HG02981 (cell line): Measurements from ENCODE around the gene SLC2A5.
"Not testable (repeated sequence)": the region's sequence is repeated elsewhere in the genome, so short reads cannot be mapped to it uniquely, and the experiment has no call there.

Source experiments
- ATAC-seq: cut with Tn5 transposase; IDR thresholded peaks from one replicate; pipeline ENCODE4 v1.9.1; 2021; ENCODE audit warnings: mild to moderate bottlenecking, moderate library complexity; ENCODE audit not compliant: unreplicated experiment

The SLC2A5 gene

GRCh38 chr1:9069326-9070100 lies at the start of gene SLC2A5:
SLC2A5 (minus strand) TSS chr1:9069635; CDS start chr1:9069536, 99 bp downstream.
- peak; percentile 94 for ATAC-seq

GRCh38 chr1:9118186-9118585 lies 48.8 kb upstream of the SLC2A5 start:
- ATAC-seq: no peak

GRCh38 chr1:9115351-9116205 lies 46.1 kb upstream of the SLC2A5 start:
- ATAC-seq: no peak

- ATAC-seq: no peak
These were observed 43.8 kb upstream of the SLC2A5 start for GRCh38 chr1:9112961-9113880.

GRCh38 chr1:9111957-9112356 lies 42.5 kb upstream of the SLC2A5 start:
- ATAC-seq: no peak

GRCh38 chr1:9111357-9111691 lies 41.9 kb upstream of the SLC2A5 start:
- ATAC-seq: no peak

GRCh38 chr1:9110669-9111356 lies 41.4 kb upstream of the SLC2A5 start:
- no peak for ATAC-seq

- ATAC-seq: no peak
These were observed 38.7 kb upstream of the SLC2A5 start for GRCh38 chr1:9108056-9108665.

- no peak for ATAC-seq
These were observed 37.7 kb upstream of the SLC2A5 start for GRCh38 chr1:9107136-9107535.

- no peak for ATAC-seq
These were observed 36.9 kb upstream of the SLC2A5 start for GRCh38 chr1:9106286-9106685.

GRCh38 chr1:9105336-9105867 lies 36.0 kb upstream of the SLC2A5 start:
- ATAC-seq: no peak

GRCh38 chr1:9101510-9102146 lies 32.2 kb upstream of the SLC2A5 start:
- ATAC-seq: no peak

GRCh38 chr1:9100471-9101043 lies 31.1 kb upstream of the SLC2A5 start:
- no peak for ATAC-seq

GRCh38 chr1:9099555-9099954 lies 30.1 kb upstream of the SLC2A5 start:
- ATAC-seq: no peak

- no peak for ATAC-seq
These were observed 28.7 kb upstream of the SLC2A5 start for GRCh38 chr1:9097947-9098705.

GRCh38 chr1:9095818-9096217 lies 26.4 kb upstream of the SLC2A5 start:
- no peak for ATAC-seq

GRCh38 chr1:9093996-9094595 lies 24.7 kb upstream of the SLC2A5 start:
- ATAC-seq: not testable (repeated sequence)

- ATAC-seq: no peak
These were observed 24.1 kb upstream of the SLC2A5 start for GRCh38 chr1:9093581-9093980.
